Kidney (tissue), 14 donors: ENCODE data around the gene FOXD3. TPM values are rescaled to one million over a fixed set of nuclear protein-coding genes. Genes with fewer than 3 reads are reported as not detected.

Source experiments
- DNase-seq, 5 donors: peaks; one replicate each; pipeline ENCODE4 v3.0.0-alpha.2; 2013 to 2020
- FAIRE-seq: peaks from 2 replicates; lab custom pipeline; 2012; peaks lifted over from hg19 to GRCh38; lab: Jason Lieb, UNC
- H3K27ac ChIP-seq, 2 donors: one replicate each; pipeline ENCODE4 v1.7.0; 2013; ENCODE audit warnings: low read depth in 2 of 2, low read length in 2 of 2, inconsistent platforms in 1 of 2
- H3K27me3 ChIP-seq: one replicate; pipeline ENCODE4 v1.7.1; 2013; ENCODE audit warnings: low read length, inconsistent platforms; ENCODE audit not compliant: control insufficient read depth, insufficient read depth
- H3K36me3 ChIP-seq, 3 donors: one replicate each; pipeline versions ENCODE4 v1.7.0 to v1.7.1; 2013; ENCODE audit warnings: low read length in 3 of 3, control low read depth in 1 of 3, inconsistent platforms in 1 of 3; ENCODE audit not compliant: insufficient read depth in 3 of 3, control insufficient read depth in 2 of 3
- H3K4me1 ChIP-seq, 3 donors: one replicate each; pipeline versions ENCODE4 v1.7.0 to v1.7.1; 2013; ENCODE audit warnings: low read length in 3 of 3, inconsistent platforms in 1 of 3, low read depth in 1 of 3; ENCODE audit not compliant: control insufficient read depth in 2 of 3, insufficient read depth in 2 of 3
- H3K4me3 ChIP-seq, 3 donors: one replicate each; pipeline versions ENCODE4 v1.7.0 to v1.8.1; 2013; ENCODE audit warnings: low read length in 3 of 3, control low read depth in 1 of 3, inconsistent platforms in 1 of 3
- H3K9ac ChIP-seq, 3 donors: one replicate each; pipeline versions ENCODE4 v1.7.0 to v1.7.1; 2013; ENCODE audit warnings: low read length in 3 of 3, control low read depth in 1 of 3, inconsistent platforms in 1 of 3
- H3K9me3 ChIP-seq, 3 donors: one replicate each; pipeline versions ENCODE4 v1.7.0 to v1.7.1; 2013; ENCODE audit warnings: low read length in 3 of 3, control low read depth in 1 of 3, inconsistent platforms in 1 of 3; ENCODE audit not compliant: control insufficient read depth in 2 of 3, insufficient read depth in 1 of 3
- CTCF ChIP-seq: IDR thresholded peaks from 3 replicates; pipeline ENCODE4 v1.5.1; 2012; ENCODE audit warnings: mild to moderate bottlenecking, moderate library complexity, borderline replicate concordance; ENCODE audit not compliant: insufficient read depth; ENCODE audit errors: extremely low read depth
- intact Hi-C: fragments of 100-400 bp; cut with DNase I; formaldehyde crosslinking; loops from one replicate; pipeline ENCODE4 v1.11.1; 2022
- polyA plus RNA-seq: library from polyadenylated mRNA; stranded (reverse); fragments of 350-450 nt; fragmentation: Illumina TruSeq; extraction: RNeasy Lipid Tissue Mini Kit (QIAGEN cat#74804); gene quantifications from one replicate; pipeline ENCODE4 v1.2.3, GENCODE V29; 2014; ENCODE audit warnings: low read depth, low replicate concordance; ENCODE audit not compliant: insufficient read depth
- total RNA-seq: library from RNA; stranded (reverse); fragmentation: NEBNext Ultra II Directional; extraction: Animal tissue kit (Norgen Biotek cat#: 25700); gene quantifications from one replicate; pipeline ENCODE4 v1.2.1, GENCODE V29; 2021
- donor health status: control.
- donor health status: control.
- donor health status: control.
- donor health status: control.
- donor health status: control.
- donor health status: DM: yes; HTN: yes; CAD: no.
- donor health status: Normal renal cell carcinoma (clear cell type).

FOXD3 gene
- total and polyA plus RNA-seq, 2 donors from 2014 or later = 0.17 to 0.31 TPM

- Histone ChIP-seq H3K27ac (no peak overlapping the region), H3K27me3 (peaks cover 71% of the 10 kb centered on the region), H3K4me3 (no peak overlapping the region), H3K9ac (no peak overlapping the region), H3K36me3 (no peaks in the 10 kb centered on the region), H3K4me1 (peaks cover 0 to 3% (median 0%) of the 10 kb centered on the region in 3 donors), H3K9me3 (no peaks in the 10 kb centered on the region)
- intact Hi-C loops = no loop called here
- FAIRE-seq = no peak
- TF ChIP-seq CTCF = peak; percentile 39
- peak; percentile 57 to 83 (median 64) for DNase-seq
Measured at GRCh38 chr1:63316984-63317816, 5.2 kb upstream of the FOXD3 start.

- intact Hi-C loops = no loop called here
- H3K9me3 ChIP-seq = no peaks in the 10 kb centered on the region
- H3K4me3 ChIP-seq = no peak overlapping the region
- no peak for TF ChIP-seq CTCF
- no peaks in the 10 kb centered on the region for H3K36me3 ChIP-seq
- no peak overlapping the region for H3K27ac ChIP-seq
- no peak for FAIRE-seq
- H3K27me3 ChIP-seq = peaks cover 72% of the 10 kb centered on the region
- H3K9ac ChIP-seq = no peak overlapping the region
- H3K4me1 ChIP-seq = peaks cover 0 to 4% (median 0%) of the 10 kb centered on the region in 3 donors
- no peak for DNase-seq
Measured at GRCh38 chr1:63317817-63318152, 4.6 kb upstream of the FOXD3 start.

- Histone ChIP-seq H3K9ac (no peak overlapping the region), H3K27me3 (peaks cover 68% of the 10 kb centered on the region), H3K4me1 (peaks cover 0 to 4% (median 0%) of the 10 kb centered on the region in 3 donors), H3K4me3 (no peak overlapping the region), H3K36me3 (no peaks in the 10 kb centered on the region), H3K27ac (no peak overlapping the region), H3K9me3 (no peaks in the 10 kb centered on the region)
- no peak for FAIRE-seq
- intact Hi-C loops = no loop called here
- TF ChIP-seq CTCF = no peak
- peak in 3 of 5 donors; percentile 14 to 42 (median 37) for DNase-seq
Measured at GRCh38 chr1:63318201-63318979, 4.0 kb upstream of the FOXD3 start.
